H54 (cell line): ENCODE measurements around the gene SEMA4F.

Source experiments
- DNase-seq: peaks from one replicate; pipeline ENCODE4 v3.0.0; 2011; ENCODE audit warnings: low spot score, mixed read lengths; ENCODE audit not compliant: insufficient read length
- FAIRE-seq: peaks from 3 replicates; lab custom pipeline; 2011; peaks lifted over from hg19 to GRCh38; lab: Jason Lieb, UNC
- POLR2A ChIP-seq: IDR thresholded peaks from 2 replicates; pipeline ENCODE4 v1.6.1; 2011; ENCODE audit warnings: low read depth, mild to moderate bottlenecking, low read length

Gene SEMA4F

DNA sequence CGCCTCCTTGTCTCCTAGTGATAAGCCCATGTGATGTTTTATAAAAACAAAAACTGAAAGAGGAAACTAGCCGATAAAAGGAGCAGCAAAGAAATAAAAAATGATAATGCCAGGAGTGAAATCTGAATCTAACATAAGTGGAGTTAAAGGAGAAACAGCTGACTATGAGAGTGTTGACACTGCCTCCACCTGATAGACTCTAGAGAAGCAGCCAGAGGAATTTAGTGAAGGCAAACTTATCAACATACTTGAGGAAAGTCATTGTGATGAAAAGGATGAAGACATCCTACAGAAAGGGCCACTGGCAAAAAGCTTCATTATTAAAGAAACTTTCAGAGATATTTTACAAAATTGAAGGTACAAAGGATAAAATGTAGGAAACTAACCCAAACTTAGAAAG is 7.8 kb upstream of the SEMA4F start:
- DNase-seq (no peak), FAIRE-seq (no peak)
- no peak for TF ChIP-seq POLR2A

DNA sequence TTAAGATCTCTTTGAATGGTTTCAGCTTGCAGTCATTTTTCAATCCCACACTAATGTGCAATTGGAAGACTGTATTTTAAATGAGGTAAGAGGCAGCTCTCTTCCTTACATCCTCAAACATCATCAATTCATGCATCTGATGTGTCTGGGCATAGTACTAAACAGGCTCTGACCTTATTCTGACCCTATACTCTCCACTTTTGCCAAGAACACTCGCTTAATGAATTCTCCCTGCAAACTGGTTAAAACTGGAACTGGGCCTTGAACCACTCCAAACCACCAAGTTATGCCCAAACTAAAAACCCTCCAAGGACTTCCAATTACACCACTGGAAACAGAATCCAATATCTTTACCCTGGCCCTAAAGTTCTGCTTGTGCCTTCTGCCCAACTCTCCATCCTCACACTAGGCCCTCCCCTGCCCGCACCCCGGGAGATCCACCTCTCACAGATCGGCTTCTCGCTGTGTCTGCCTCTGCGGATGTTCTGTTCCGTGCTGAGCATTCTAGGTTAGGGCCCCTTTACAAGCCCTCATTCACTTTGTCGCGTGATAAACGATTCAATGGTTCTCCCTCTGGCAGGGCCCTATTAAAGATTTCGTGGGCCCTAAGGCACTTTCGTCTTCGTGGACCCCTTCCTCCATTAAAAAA is 7.1 kb upstream of the SEMA4F start:
- no peak for TF ChIP-seq POLR2A
- DNase-seq (no peak), FAIRE-seq (no peak)

DNA sequence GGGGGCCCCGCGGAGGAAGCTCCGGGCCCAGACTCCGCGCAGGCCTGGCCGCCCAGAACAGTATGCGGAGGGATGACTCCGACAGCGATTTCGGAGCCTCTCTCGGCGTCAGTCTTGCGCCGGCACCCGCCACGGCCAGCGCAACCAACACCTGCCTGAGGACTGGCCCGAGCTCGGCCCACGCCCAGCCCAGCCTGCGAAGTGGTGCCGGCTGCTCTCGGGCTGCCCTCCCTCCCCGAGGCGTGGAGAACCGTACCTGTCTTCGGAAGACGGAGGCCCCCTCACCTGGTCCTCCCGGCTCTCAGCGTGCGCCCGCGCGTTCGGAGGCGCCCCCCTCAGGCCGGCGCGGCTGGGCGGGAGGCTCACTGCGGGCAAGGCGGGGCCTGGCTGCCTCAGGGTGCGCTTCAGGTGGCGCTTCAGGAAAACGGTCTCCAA is 6.0 kb upstream of the SEMA4F start, which contains the start of gene M1AP:
TSS of gene M1AP (minus strand) at position 322 of the 435 bp plus-strand sequence. CDS start 8,055 bp downstream, outside the sequence.
- FAIRE-seq (no peak), DNase-seq (no peak)
- TF ChIP-seq POLR2A: no peak

DNA sequence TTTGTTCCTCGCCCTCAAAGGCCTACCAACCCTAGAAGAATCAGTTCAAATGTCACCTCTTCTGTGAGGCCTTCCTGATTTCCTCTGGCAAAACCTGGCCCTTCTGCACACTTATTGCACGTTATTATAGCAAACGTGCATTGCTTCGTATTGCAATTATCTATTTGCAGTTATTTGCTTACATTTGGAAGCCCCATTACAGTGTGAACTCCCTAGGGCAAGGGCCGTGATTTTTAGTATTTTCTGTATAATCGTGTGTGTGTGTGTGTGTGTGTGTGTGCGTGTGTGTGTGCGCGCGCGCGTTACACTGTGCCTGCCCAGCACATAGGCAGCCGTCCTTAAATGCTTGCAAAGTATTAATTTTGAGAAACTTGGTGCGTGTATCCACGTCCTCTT is 460 bp upstream of the SEMA4F start:
- TF ChIP-seq POLR2A: no peak
- FAIRE-seq (no peak), DNase-seq (no peak)

DNA sequence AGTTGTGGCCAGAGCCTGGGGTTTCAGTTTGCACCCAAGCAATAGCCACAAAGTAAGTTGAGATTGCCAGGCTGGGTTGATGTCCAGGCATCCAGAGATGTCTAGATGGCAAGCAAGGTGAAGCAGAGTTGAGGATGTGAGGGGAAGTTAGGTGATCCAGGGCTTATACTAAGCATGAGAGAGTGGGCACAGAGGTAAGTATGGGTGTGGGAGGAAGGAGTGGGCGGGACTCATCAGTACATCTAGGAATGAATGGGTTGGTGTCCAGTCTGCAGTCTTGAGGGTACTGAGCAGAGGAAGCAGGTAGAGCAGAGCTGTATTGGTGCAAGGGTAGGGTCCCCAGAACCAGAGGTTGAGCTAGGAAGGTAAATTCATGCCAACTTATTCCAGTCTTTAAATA is 1.5 kb downstream of the SEMA4F start:
- no peak for TF ChIP-seq POLR2A
- DNase-seq (no peak), FAIRE-seq (no peak)

DNA sequence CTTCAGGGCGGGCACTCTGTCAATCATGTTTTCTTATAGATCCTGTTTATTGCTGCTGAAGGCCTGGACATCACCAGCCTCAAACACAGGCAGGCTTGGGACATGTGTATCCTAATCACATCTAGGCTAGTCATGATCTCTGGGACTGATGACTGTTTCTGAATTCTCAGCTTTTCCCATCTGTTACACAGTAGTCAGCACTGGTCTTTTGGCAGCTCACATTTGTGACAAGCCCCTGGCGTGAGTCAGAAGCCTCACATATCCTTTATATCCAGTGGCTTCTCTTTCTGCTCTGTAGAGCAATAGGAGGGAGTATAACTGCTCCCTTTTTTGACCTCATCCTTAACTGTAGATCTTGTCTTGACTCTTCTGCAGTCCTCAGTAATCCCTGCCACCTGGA is 4.5 kb downstream of the SEMA4F start:
- DNase-seq (no peak), FAIRE-seq (no peak)
- no peak for TF ChIP-seq POLR2A

DNA sequence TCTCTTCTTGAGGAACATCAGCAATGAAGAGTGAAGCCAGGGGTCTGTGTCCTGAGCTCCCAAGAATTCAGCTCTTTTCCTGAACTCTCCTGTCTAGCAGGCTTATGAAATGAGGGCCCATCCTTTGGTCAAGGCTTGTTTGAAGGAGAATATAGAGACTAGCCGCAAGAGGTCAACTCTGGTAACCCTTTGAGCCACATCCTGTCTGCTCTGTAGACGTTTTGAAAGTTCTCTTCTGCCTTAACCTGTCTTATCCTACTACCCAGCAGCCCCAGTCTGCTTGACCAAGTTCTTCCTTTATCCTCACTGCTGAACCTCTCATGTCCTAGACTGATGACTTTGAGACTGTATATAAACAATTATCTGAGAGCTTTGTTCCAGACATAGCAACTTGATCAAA is 5.4 kb downstream of the SEMA4F start:
- no peak for FAIRE-seq
- TF ChIP-seq POLR2A: no peak
- DNase-seq: no peak

DNA sequence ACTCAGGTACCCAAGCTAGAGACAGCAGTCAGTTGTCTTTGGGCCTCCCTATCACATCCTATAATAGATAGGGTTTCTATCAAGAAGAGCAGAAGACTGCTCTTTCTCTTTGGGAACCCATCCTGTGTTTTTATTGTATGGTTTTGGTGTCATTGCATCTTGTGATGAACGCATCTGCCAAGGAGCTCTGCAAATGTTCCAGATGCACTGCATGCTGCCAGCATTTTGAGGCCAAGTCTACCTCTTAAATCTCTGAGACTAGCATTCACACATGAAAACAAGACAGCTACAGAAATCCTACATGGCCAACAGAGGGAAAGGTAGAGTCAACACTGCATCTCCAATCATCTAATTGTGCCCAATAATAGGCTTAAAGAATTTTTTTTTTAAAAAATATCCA is 14.0 kb downstream of the SEMA4F start:
- DNase-seq (no peak), FAIRE-seq (no peak)
- no peak for TF ChIP-seq POLR2A

DNA sequence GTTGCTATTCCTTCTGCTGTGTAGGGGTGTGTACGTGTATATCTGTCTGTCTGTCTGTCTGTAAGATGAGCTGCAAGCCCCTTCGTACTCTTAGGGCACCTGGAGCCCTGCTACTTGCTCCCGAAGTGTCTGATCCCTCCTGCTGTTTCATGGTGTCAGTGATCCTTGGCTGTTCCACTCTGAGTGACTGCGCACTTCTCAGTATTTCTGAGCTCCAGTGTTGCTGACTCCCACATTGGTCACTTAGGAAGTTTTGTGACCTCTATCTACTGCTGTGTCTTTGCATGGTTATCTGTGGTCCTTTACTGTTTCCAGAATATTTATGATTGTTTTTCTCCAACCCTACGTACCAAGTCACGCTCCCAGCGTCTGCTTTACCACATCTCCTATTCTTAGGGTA is 16.2 kb downstream of the SEMA4F start:
- no peak for FAIRE-seq
- no peak for DNase-seq
- TF ChIP-seq POLR2A: no peak

DNA sequence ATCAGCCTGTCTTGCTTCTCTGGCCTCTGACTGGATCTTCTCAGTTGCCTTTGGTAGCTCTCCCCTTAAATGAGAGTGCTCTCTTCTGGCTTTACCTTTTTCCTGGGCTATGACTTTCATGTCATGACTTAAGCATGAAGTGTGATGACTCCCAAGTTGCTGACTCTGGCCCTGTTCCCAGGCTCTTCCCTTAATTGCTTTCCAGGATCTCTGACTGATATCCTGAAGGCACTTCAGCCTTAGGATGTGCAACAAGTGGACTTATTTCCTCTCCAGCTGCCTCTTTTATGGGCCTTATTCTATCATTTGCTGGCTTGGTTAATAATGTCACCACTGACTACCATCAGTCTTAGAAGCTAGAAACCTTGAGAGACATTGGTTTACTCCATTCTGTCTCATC is 17.4 kb downstream of the SEMA4F start:
- FAIRE-seq (peak; percentile 75), DNase-seq (peak; percentile 44)
- TF ChIP-seq POLR2A: no peak

DNA sequence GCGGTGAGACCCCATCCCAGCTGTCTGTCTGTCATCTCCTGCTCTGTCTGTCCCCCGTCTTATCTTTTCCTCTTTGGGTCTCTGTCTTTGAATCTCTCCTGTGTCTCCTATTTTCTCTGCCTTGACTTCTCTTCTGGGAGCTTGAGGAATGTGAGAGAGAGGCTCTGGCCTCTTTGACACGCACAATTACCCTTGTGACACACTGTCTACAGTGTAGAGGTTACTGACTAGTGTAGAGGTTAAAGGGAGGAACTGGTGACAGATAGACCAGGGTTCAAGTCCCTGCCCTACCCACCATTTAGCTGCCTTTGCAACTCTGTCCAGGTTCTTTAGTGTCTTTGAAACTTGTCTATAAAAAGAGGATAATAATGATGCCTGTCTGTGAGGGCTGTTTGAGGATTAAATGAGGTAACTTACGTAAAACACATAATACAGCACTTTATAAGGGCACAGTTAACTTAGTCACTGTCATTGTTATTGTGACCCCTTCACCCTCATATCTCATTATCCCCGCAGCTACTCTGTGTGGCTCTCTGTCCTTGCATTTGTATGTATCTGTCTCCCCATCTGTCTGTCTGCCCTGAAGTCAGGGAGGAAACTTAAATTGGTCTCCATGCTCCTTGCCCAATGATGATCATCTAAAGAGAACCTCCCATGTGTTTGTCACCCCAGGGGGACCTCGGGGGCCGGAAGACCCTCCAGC is 19.9 kb downstream of the SEMA4F start:
- no peak for DNase-seq
- no peak for FAIRE-seq
- no peak for TF ChIP-seq POLR2A

DNA sequence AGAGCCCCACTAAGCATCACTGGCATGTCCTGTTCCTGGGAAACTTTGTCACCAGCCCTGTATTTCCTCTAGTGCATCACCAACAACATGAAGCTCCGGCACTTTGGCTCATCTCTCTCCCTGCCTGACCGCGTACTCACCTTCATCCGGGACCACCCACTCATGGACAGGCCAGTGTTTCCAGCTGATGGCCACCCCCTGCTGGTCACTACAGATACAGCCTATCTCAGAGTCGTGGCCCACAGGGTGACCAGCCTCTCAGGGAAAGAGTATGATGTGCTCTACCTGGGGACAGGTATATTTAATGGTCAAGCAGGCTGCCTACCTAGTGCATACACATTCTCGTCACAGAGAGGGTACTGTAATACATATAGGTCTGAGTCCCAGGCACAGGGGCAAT is 21.0 kb downstream of the SEMA4F start:
- no peak for TF ChIP-seq POLR2A
- FAIRE-seq (no peak), DNase-seq (no peak)

DNA sequence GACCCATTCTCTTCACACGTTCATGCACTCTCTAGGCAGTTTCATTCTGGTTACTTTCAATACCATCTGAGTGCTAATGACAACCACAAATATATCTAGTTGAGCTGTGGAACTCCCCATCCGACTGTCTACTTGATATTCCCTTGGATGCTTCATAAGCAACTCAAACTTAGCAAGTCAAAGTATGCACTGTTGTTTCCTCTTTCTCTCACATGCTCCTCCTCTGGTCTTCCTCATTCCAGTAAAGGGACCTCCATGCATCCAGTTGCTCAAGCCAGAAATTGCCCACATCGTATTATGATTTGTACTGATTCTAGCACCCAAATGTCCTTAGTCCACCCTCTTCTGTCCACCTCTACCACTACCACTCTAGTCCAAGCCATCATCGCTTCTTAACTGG is 22.3 kb downstream of the SEMA4F start:
- DNase-seq: no peak
- no peak for TF ChIP-seq POLR2A
- no peak for FAIRE-seq

DNA sequence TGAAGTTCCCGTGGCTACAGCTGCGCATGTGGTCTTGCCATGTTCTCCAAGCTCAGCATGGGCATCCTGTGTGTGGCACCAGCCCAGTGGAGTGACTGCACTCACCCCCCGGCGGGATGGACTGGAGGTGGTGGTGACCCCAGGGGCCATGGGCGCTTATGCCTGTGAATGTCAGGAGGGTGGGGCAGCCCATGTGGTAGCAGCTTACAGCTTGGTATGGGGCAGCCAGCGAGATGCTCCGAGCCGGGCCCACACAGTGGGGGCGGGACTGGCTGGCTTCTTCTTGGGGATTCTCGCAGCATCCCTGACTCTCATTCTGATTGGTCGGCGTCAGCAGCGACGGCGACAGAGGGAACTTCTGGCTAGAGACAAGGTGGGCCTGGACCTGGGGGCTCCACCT is 25.6 kb downstream of the SEMA4F start:
- TF ChIP-seq POLR2A: no peak
- FAIRE-seq (no peak), DNase-seq (no peak)

DNA sequence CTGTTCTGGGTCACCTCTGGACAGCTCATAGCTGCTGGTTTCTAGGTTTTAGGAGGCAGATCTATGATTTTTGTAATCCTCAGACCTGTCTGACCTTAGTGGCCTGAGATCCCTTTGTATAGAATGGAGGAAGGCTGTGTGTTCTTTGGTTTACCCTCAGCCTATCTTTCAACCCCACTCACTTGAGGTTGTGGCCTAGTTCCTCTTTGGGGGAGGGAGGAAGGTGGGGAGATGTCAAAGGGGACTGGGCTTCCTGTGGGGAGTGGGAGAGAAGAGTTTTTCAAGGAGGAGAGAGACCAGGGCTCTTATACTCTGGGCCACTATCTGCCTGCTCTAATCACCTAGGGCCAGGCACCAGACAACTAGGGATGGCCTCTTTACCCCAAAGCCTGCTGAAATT is 28.5 kb downstream of the SEMA4F start:
- FAIRE-seq (no peak), DNase-seq (no peak)
- TF ChIP-seq POLR2A: no peak
